NB4 (cell line): ENCODE data around the gene CD4.

Experiments
- DNase-seq: peaks from one replicate; pipeline ENCODE4 v3.0.0; 2010; ENCODE audit warnings: low read depth
- H3K4me3 ChIP-seq: one replicate; pipeline ENCODE4 v1.5.1; 2011; ENCODE audit warnings: mild to moderate bottlenecking, low read depth, low read length, moderate library complexity
- CTCF ChIP-seq: IDR thresholded peaks from one replicate; pipeline ENCODE4 v1.5.1; 2012; ENCODE audit warnings: low read depth, low read length
- MAX ChIP-seq: IDR thresholded peaks from 2 replicates; pipeline ENCODE4 v1.6.1; 2011; ENCODE audit warnings: low read depth, low read length
- MYC ChIP-seq: IDR thresholded peaks from 2 replicates; pipeline ENCODE4 v1.6.1; 2011; ENCODE audit warnings: low read depth, low read length
- POLR2A ChIP-seq: IDR thresholded peaks from 2 replicates; pipeline ENCODE4 v1.6.1; 2011; ENCODE audit warnings: mild to moderate bottlenecking; ENCODE audit not compliant: insufficient read length; ENCODE audit errors: extremely low read depth

CD4 gene

GRCh38 chr12:6772726-6773589, 16.4 kb upstream of the CD4 start:
- no peak overlapping the region for H3K4me3 ChIP-seq
- no peak for DNase-seq
- no peak for TF ChIP-seq MYC
- TF ChIP-seq CTCF = no peak

GRCh38 chr12:6773590-6774351, 15.6 kb upstream of the CD4 start:
- DNase-seq = no peak
- no peak for TF ChIP-seq MAX
- no peak for TF ChIP-seq POLR2A
- no peak for TF ChIP-seq MYC
- no peak for TF ChIP-seq CTCF
- no peak overlapping the region for H3K4me3 ChIP-seq

- no peak overlapping the region for H3K4me3 ChIP-seq
- DNase-seq = no peak
- TF ChIP-seq CTCF (no peak), POLR2A (no peak), MYC (no peak), MAX (no peak)
Measured at GRCh38 chr12:6774499-6775062, 14.7 kb upstream of the CD4 start.

DNA sequence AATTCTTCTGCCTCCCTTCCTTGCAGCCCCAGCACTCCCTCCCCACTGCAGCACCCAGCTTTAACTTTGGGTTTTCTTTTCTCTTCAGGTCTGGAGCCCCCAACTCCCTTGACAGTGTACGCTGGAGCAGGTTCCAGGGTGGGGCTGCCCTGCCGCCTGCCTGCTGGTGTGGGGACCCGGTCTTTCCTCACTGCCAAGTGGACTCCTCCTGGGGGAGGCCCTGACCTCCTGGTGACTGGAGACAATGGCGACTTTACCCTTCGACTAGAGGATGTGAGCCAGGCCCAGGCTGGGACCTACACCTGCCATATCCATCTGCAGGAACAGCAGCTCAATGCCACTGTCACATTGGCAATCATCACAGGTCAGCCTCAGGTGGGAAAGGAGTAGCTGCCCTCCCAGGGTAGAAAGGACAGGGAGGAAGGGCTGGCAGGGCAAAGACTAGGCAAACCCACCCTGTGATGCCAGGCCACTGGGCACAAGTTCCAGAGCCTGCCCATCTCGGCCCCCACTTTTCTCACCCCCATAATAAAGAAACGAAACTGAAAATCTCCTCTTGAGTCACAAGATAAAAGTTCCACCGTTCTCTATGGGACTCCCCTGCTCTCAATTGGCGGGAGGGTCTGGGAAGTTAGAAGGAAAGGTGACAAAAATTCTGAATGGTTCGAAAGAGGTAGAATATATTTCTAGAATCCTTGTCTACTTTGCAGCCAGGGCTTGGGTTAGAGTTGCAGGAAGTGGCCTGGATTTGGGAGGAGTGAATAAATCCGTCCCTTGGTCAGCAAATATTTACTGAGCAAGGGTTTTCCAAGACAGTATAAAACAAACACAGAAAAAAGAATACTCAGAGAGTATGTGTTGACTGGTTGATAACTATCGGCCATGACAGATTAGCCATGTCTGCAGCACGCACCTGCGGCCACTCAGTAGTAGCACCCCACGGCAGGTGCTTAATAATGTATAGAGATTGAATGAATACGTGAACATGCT, 13.8 kb upstream of the CD4 start:
- no peak for DNase-seq
- TF ChIP-seq MAX = no peak
- no peak for TF ChIP-seq CTCF
- no peak for TF ChIP-seq POLR2A
- no peak for TF ChIP-seq MYC
- H3K4me3 ChIP-seq = no peak overlapping the region

DNA sequence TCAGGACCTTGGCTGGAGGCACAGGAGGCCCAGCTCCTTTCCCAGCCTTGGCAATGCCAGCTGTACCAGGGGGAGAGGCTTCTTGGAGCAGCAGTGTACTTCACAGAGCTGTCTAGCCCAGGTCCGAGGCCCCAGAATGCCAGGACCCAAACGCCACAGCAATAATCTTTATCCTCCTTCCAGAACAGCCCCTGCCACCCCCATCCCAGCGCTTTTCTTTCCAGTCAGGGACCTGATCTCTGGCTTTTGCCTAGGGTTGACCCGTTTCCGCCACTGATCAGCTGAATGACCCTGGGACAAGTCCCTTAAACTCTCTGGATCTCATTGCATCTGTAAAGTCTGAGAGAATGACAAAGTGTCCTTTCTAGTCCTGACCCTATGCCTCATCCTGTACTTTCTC, 11.9 kb upstream of the CD4 start:
- TF ChIP-seq MYC (no peak), MAX (no peak), POLR2A (no peak)
- no peak overlapping the region for H3K4me3 ChIP-seq
- DNase-seq = no peak
